ENCODE data around the gene CD79B. TPM values are rescaled to one million over a fixed set of nuclear protein-coding genes. Genes with fewer than 3 reads are reported as not detected.

Gene CD79B
- total and polyA plus RNA-seq, 2 of the 8 experiments (the other 6 are each of a cell fraction or from before 2014, with no cell fraction given), result 1.5 to 3.9 TPM

- Histone ChIP-seq H2BK20ac (ENCODE audit: low read length) (no peak overlapping the region), H2BK5ac (ENCODE audit: low read depth, low read length) (0 out of 2 replicates have a peak overlapping the region, but pooled peaks have one; percentile 44), H3K79me1 (ENCODE audit: low read depth, low read length) (no peaks in the 10 kb centered on the region), H3K27me3 (replicated peaks in 1 of 4; ENCODE audit: control insufficient read depth in 3 of 4, extremely low read depth in 1 of 4, insufficient read depth in 3 of 4, low read length in 3 of 4) (no peaks in the 10 kb centered on the region; a peak in 1 of 7 replicates), H3K9ac (replicated peaks in 1 of 4; ENCODE audit: extremely low read depth in 1 of 4, low read depth in 3 of 4, low read length in 3 of 4) (no peak overlapping the region), H4K5ac (ENCODE audit: insufficient read length, low read depth, low read length) (no peak overlapping the region), H2AFZ (ENCODE audit: low read length) (no peak overlapping the region), H3K36me3 (ENCODE audit: control insufficient read depth in 2 of 4, insufficient read depth in 4 of 4, low read length in 3 of 4) (no peaks in the 10 kb centered on the region), H3K4me1 (replicated peaks in 1 of 4; ENCODE audit: control insufficient read depth in 3 of 4, insufficient read depth in 4 of 4, low read length in 3 of 4) (peaks cover 0 to 7% (median under 1%) of the 10 kb centered on the region in 4 experiments; a peak in 4 of 7 replicates), H2BK120ac (replicated peaks; ENCODE audit: low read depth, low read length) (no peak overlapping the region), H3K4me2 (ENCODE audit: insufficient read depth in 1 of 2, low read depth in 2 of 2, low read length in 2 of 2) (no peak overlapping the region), H3K23ac (ENCODE audit: insufficient read length) (no peak overlapping the region), H2BK15ac (ENCODE audit: low read length) (0 out of 2 replicates have a peak overlapping the region, but pooled peaks have one; percentile 16), H4K91ac (replicated peaks; ENCODE audit: insufficient read length, low read length) (no peak overlapping the region), H3K4ac (replicated peaks; ENCODE audit: insufficient read length, low read depth, low read length) (no peak overlapping the region), H3K18ac (ENCODE audit: extremely low read depth, low read length) (no peak overlapping the region), H4K20me1 (replicated peaks in 1 of 2; ENCODE audit: control insufficient read depth in 1 of 2, insufficient read depth in 2 of 2, low read length in 2 of 2) (no peaks in the 10 kb centered on the region), H3K14ac (ENCODE audit: insufficient read length) (no peak overlapping the region), H2AK5ac (ENCODE audit: low read depth, low read length) (no peak overlapping the region), H3K56ac (replicated peaks; ENCODE audit: insufficient read length, low read depth, low read length) (no peak overlapping the region), H3K9me3 (ENCODE audit: insufficient read depth in 2 of 2, low read depth in 1 of 2, low read length in 1 of 2) (no peaks in the 10 kb centered on the region), H4K8ac (ENCODE audit: extremely low read depth, insufficient read depth, low read length) (peak overlapping the region; percentile 17; the same call in 1 of the 2 replicates), H2BK12ac (ENCODE audit: low read depth, low read length) (0 out of 2 replicates have a peak overlapping the region, but pooled peaks have one; percentile 27), H3K4me3 (ENCODE audit: extremely low read depth in 1 of 4, insufficient read depth in 2 of 4, low read depth in 3 of 4, low read length in 4 of 4) (no peak overlapping the region), H3K23me2 (ENCODE audit: low read depth, low read length) (no peaks in the 10 kb centered on the region), H3K79me2 (ENCODE audit: control insufficient read depth in 1 of 2, insufficient read depth in 2 of 2, low read length in 2 of 2) (no peaks in the 10 kb centered on the region), H3K27ac (ENCODE audit: low read depth, low read length) (no peak overlapping the region)
- no peak for TF ChIP-seq PHF8 (conservative IDR thresholded peaks at IDR 0.05; ENCODE audit: low read depth, low read length)
- TF ChIP-seq BACH1 (IDR thresholded peaks at IDR 0.05; ENCODE audit: low read length), result no peak
- WGBS, 2 experiments (ENCODE audit: extremely low coverage in 1 of 2, insufficient coverage in 1 of 2, insufficient read length in 1 of 2, insufficient replicate concordance in 2 of 2, low coverage in 1 of 2, low lambda C conversion rate in 2 of 2, missing lambda C conversion rate in 1 of 2), result 92% methylated on average over 12 of the region's 12 CpGs; no CpG with 5 or more reads in 1 of the 2 experiments
- FAIRE-seq, result no peak
- POLR2A ChIA-PET (ENCODE audit: partially characterized antibody), result interaction anchor here (1.0 to 2.4 kb wide), 4 partner anchors 9 to 25 kb away, joined by 3 to 8 read pairs (median 4); no protein-coding TSS in a partner anchor
- DNase-seq (ENCODE audit: low read depth in 1 of 2, low spot score in 2 of 2), result no peak
- CTCF ChIA-PET (ENCODE audit: partially characterized antibody), result interaction anchor here (1.0 to 18.4 kb wide), 10 partner anchors 9 to 128 kb away, joined by 3 to 219 read pairs (median 6); partner anchors contain the start of gene GH1
These were observed 41.9 kb upstream of the CD79B start for GRCh38 chr17:63973930-63974593.
